ENCODE measurements around the gene SPTB.

DNA sequence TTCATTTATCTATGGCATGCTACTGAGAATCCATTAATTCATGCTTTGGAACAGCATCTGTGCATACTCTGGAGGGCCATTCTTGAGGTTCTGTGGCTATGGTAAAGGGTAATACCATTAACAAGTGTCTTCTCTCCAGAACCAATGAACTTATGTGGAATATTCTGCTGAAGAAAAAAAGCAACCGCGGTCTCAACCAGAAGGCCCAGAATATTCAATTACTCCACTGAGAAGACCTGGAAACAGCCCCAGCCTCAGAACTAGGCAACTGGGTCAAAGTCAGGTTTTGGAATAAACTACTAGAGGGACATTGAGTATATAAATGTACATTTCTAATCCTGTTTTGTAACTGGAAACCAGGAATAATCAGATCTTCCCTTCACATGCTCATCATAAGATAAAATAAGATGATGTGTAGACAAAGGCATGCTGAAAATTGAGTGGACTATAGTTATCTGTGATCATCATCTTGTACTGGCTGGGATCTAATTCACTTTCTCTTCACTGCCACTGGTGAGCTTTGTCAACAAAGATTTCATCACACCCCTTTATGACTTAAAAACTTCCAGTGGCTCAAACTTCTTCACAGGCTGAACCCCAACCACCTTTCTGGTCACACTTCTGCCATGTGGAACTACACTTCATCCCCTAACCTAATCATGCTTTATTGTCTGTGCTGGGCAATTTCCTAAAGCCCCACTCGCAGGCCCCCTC lies 6.0 kb downstream of the SPTB start:
- TF ChIP-seq, protein P1, sequence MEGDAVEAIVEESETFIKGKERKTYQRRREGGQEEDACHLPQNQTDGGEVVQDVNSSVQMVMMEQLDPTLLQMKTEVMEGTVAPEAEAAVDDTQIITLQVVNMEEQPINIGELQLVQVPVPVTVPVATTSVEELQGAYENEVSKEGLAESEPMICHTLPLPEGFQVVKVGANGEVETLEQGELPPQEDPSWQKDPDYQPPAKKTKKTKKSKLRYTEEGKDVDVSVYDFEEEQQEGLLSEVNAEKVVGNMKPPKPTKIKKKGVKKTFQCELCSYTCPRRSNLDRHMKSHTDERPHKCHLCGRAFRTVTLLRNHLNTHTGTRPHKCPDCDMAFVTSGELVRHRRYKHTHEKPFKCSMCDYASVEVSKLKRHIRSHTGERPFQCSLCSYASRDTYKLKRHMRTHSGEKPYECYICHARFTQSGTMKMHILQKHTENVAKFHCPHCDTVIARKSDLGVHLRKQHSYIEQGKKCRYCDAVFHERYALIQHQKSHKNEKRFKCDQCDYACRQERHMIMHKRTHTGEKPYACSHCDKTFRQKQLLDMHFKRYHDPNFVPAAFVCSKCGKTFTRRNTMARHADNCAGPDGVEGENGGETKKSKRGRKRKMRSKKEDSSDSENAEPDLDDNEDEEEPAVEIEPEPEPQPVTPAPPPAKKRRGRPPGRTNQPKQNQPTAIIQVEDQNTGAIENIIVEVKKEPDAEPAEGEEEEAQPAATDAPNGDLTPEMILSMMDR (IDR thresholded peaks at IDR 0.05) = no peak
- TF ChIP-seq POLR2A (IDR thresholded peaks at IDR 0.05) = no peak
